NAMALWA (cell line): Measurements from ENCODE around the gene IGSF3.
A peak's percentile ranks its signal among the peaks of the same experiment; 100 is the strongest.
"Not testable (repeated sequence)": the region's sequence is repeated elsewhere in the genome, so short reads cannot be mapped to it uniquely, and the experiment has no call there.

ENCODE experiments used
- DNase-seq: peaks from one replicate; pipeline ENCODE4 v3.0.0-alpha.2; 2015; ENCODE audit warnings: low spot score

The IGSF3 gene

GRCh38 chr1:116596742-116597307 lies 70.7 kb downstream of the IGSF3 start:
- not testable (repeated sequence) for DNase-seq

- DNase-seq, result peak; percentile 28
These were observed 71.4 kb downstream of the IGSF3 start for GRCh38 chr1:116595946-116596741.

GRCh38 chr1:116595065-116595840 lies 72.3 kb downstream of the IGSF3 start:
- DNase-seq, result not testable (repeated sequence)

- not testable (repeated sequence) for DNase-seq
These were observed 73.6 kb downstream of the IGSF3 start for GRCh38 chr1:116593977-116594376.

GRCh38 chr1:116593401-116593800 lies 74.1 kb downstream of the IGSF3 start:
- DNase-seq, result not testable (repeated sequence)

- DNase-seq, result not testable (repeated sequence)
These were observed 75.5 kb downstream of the IGSF3 start for GRCh38 chr1:116591951-116592605.

- DNase-seq, result not testable (repeated sequence)
These were observed 76.3 kb downstream of the IGSF3 start for GRCh38 chr1:116591006-116591950.

GRCh38 chr1:116590359-116591005 lies 77.1 kb downstream of the IGSF3 start:
- not testable (repeated sequence) for DNase-seq

GRCh38 chr1:116589101-116589735 lies 78.3 kb downstream of the IGSF3 start:
- not testable (repeated sequence) for DNase-seq

GRCh38 chr1:116587501-116588227 lies 79.9 kb downstream of the IGSF3 start:
- DNase-seq, result no peak

GRCh38 chr1:116586741-116587143 lies 80.8 kb downstream of the IGSF3 start:
- no peak for DNase-seq

- no peak for DNase-seq
These were observed 81.6 kb downstream of the IGSF3 start for GRCh38 chr1:116585886-116586285.

GRCh38 chr1:116581323-116581885 lies 86.1 kb downstream of the IGSF3 start:
- DNase-seq, result no peak

- DNase-seq, result no peak
These were observed 86.8 kb downstream of the IGSF3 start for GRCh38 chr1:116580446-116581322.

- no peak for DNase-seq
These were observed 88.2 kb downstream of the IGSF3 start for GRCh38 chr1:116579259-116579875.

GRCh38 chr1:116578581-116578980 lies 89.0 kb downstream of the IGSF3 start:
- no peak for DNase-seq

- no peak for DNase-seq
These were observed 89.7 kb downstream of the IGSF3 start for GRCh38 chr1:116577759-116578314.
